DMS114 treated with DMSO at 0.1 percent for 48 hours (cell line): ENCODE measurements around the gene MBD5.
A peak's percentile ranks its signal among the peaks of the same experiment; 100 is the strongest.

Source experiments
- DNase-seq: peaks from one replicate; lab custom pipeline; 2025; ENCODE audit not compliant: unreplicated experiment; lab: John Stamatoyannopoulos, UW

Gene MBD5

GRCh38 chr2:148451046-148451445, 430.2 kb downstream of the MBD5 start:
- no peak for DNase-seq

GRCh38 chr2:148455791-148456190, 434.9 kb downstream of the MBD5 start:
- no peak for DNase-seq

- DNase-seq, result no peak
Measured at GRCh38 chr2:148458171-148458570, 437.3 kb downstream of the MBD5 start.

GRCh38 chr2:148459377-148459778, 438.5 kb downstream of the MBD5 start:
- no peak for DNase-seq

- no peak for DNase-seq
Measured at GRCh38 chr2:148461876-148462275, 441.0 kb downstream of the MBD5 start.

- no peak for DNase-seq
Measured at GRCh38 chr2:148475626-148476025, 454.7 kb downstream of the MBD5 start.

- no peak for DNase-seq
Measured at GRCh38 chr2:148479398-148479797, 458.5 kb downstream of the MBD5 start.

GRCh38 chr2:148483665-148484064, 462.8 kb downstream of the MBD5 start:
- DNase-seq, result no peak

GRCh38 chr2:148484066-148484465, 463.2 kb downstream of the MBD5 start:
- DNase-seq, result no peak

GRCh38 chr2:148486655-148487054, 465.8 kb downstream of the MBD5 start:
- no peak for DNase-seq

- DNase-seq, result no peak
Measured at GRCh38 chr2:148487439-148487838, 466.5 kb downstream of the MBD5 start.

- DNase-seq, result no peak
Measured at GRCh38 chr2:148490840-148491439, 470.0 kb downstream of the MBD5 start.

GRCh38 chr2:148493822-148494563, 473.1 kb downstream of the MBD5 start:
- no peak for DNase-seq

- no peak for DNase-seq
Measured at GRCh38 chr2:148495586-148495985, 474.7 kb downstream of the MBD5 start.

GRCh38 chr2:148501545-148501944, 480.7 kb downstream of the MBD5 start:
- DNase-seq, result no peak

- no peak for DNase-seq
Measured at GRCh38 chr2:148503516-148503915, 482.6 kb downstream of the MBD5 start.

- DNase-seq, result no peak
Measured at GRCh38 chr2:148507970-148508369, 487.1 kb downstream of the MBD5 start.

- DNase-seq, result no peak
Measured at GRCh38 chr2:148508878-148509287, 488.0 kb downstream of the MBD5 start.

- DNase-seq, result peak; percentile 64
Measured at GRCh38 chr2:148509288-148509902, 488.5 kb downstream of the MBD5 start.

- DNase-seq, result no peak
Measured at GRCh38 chr2:148511883-148512282, 491.0 kb downstream of the MBD5 start.

GRCh38 chr2:148512501-148512900, 491.6 kb downstream of the MBD5 start:
- DNase-seq, result no peak

- DNase-seq, result no peak
Measured at GRCh38 chr2:148513427-148513826, 492.5 kb downstream of the MBD5 start.
